H9 (cell line): Measurements from ENCODE around the gene PSKH1. TPM values are rescaled to one million over a fixed set of nuclear protein-coding genes. Genes with fewer than 3 reads are reported as not detected.

ENCODE experiments used
- DNase-seq: peaks from one replicate; pipeline ENCODE4 v3.0.0-alpha.2; 2017
- H2AFZ ChIP-seq: one replicate; pipeline ENCODE4 v1.6.1; 2013; ENCODE audit warnings: mild to moderate bottlenecking, low read length, control low read depth, moderate library complexity
- H2AK5ac ChIP-seq: 2 replicates; pipeline ENCODE4 v1.6.1; 2013; ENCODE audit warnings: low read length, control low read depth, mixed read lengths; ENCODE audit not compliant: insufficient read length
- H2BK120ac ChIP-seq: one replicate; pipeline ENCODE4 v1.6.1; 2013; ENCODE audit warnings: low read depth, mild to moderate bottlenecking, low read length, control low read depth, inconsistent platforms; ENCODE audit not compliant: poor library complexity, severe bottlenecking
- H2BK12ac ChIP-seq: 2 replicates; pipeline ENCODE4 v1.6.1; 2013; ENCODE audit warnings: low read length, control low read depth, mixed read lengths, low read depth; ENCODE audit not compliant: insufficient read length
- H2BK15ac ChIP-seq: 2 replicates; pipeline ENCODE4 v1.6.1; 2013; ENCODE audit warnings: low read depth, low read length, control low read depth
- H2BK20ac ChIP-seq: one replicate; pipeline ENCODE4 v1.6.1; 2013; ENCODE audit warnings: low read depth, mild to moderate bottlenecking, low read length, control low read depth, inconsistent platforms; ENCODE audit not compliant: poor library complexity, severe bottlenecking
- H2BK5ac ChIP-seq: 2 replicates; pipeline ENCODE4 v1.6.1; 2013; ENCODE audit warnings: low read length, control low read depth, mixed read lengths; ENCODE audit not compliant: insufficient read length
- H3K14ac ChIP-seq: 2 replicates; pipeline ENCODE4 v1.6.1; 2013; ENCODE audit warnings: low read length, control low read depth; ENCODE audit not compliant: insufficient read depth
- H3K18ac ChIP-seq: 2 replicates; pipeline ENCODE4 v1.6.1; 2013; ENCODE audit warnings: low read depth, mild to moderate bottlenecking, mixed read lengths, low read length, control low read depth; ENCODE audit not compliant: insufficient read length
- H3K23ac ChIP-seq: 2 replicates; pipeline ENCODE4 v1.6.1; 2013; ENCODE audit warnings: low read length, control low read depth, mixed read lengths, low read depth; ENCODE audit not compliant: insufficient read length
- H3K23me2 ChIP-seq: 2 replicates; pipeline ENCODE4 v1.6.1; 2013; ENCODE audit warnings: low read depth, mild to moderate bottlenecking, mixed read lengths, low read length, control low read depth; ENCODE audit not compliant: insufficient read length, poor library complexity, severe bottlenecking
- H3K27ac ChIP-seq: 2 replicates; pipeline ENCODE4 v1.5.1; 2013; ENCODE audit warnings: low read length, control low read depth, mixed read lengths, low read depth; ENCODE audit not compliant: insufficient read length
- H3K27me3 ChIP-seq: 2 replicates; pipeline ENCODE4 v1.6.1; 2013; ENCODE audit warnings: low read length, control low read depth, inconsistent platforms; ENCODE audit not compliant: insufficient read depth
- H3K4ac ChIP-seq: 2 replicates; pipeline ENCODE4 v1.6.1; 2013; ENCODE audit warnings: low read depth, mild to moderate bottlenecking, control low read depth, inconsistent platforms, low read length, moderate library complexity
- H3K4me1 ChIP-seq: 2 replicates; pipeline ENCODE4 v1.6.1; 2013; ENCODE audit warnings: low read length, control low read depth, inconsistent platforms; ENCODE audit not compliant: insufficient read depth
- H3K4me2 ChIP-seq: 2 replicates; pipeline ENCODE4 v1.6.1; 2013; ENCODE audit warnings: low read length, control low read depth, mixed read lengths; ENCODE audit not compliant: insufficient read length, insufficient read depth
- H3K56ac ChIP-seq: 2 replicates; pipeline ENCODE4 v1.6.1; 2013; ENCODE audit warnings: low read depth, mild to moderate bottlenecking, mixed read lengths, low read length, control low read depth; ENCODE audit not compliant: insufficient read length
- H3K79me1 ChIP-seq: 2 replicates; pipeline ENCODE4 v1.6.1; 2013; ENCODE audit warnings: low read depth, mild to moderate bottlenecking, moderate library complexity, low read length, control low read depth, inconsistent platforms; ENCODE audit not compliant: insufficient read depth, poor library complexity, severe bottlenecking
- H3K79me2 ChIP-seq: 2 replicates; pipeline ENCODE4 v1.6.1; 2013; ENCODE audit warnings: low read length, control low read depth, inconsistent platforms; ENCODE audit not compliant: insufficient read depth
- H3K9ac ChIP-seq: 2 replicates; pipeline ENCODE4 v1.6.1; 2013; ENCODE audit warnings: low read length, control low read depth, mixed read lengths; ENCODE audit not compliant: insufficient read length; ENCODE audit errors: extremely low read depth
- H3K9me3 ChIP-seq: one replicate; pipeline ENCODE4 v1.6.1; 2013; ENCODE audit warnings: low read depth, low read length, inconsistent platforms; ENCODE audit not compliant: control insufficient read depth
- H3T11ph ChIP-seq: one replicate; pipeline ENCODE4 v1.6.1; 2013; ENCODE audit warnings: mild to moderate bottlenecking, low read length, control low read depth, inconsistent platforms
- H4K20me1 ChIP-seq: one replicate; pipeline ENCODE4 v1.6.1; 2013; ENCODE audit not compliant: control insufficient read depth, insufficient read length, insufficient read depth
- H4K5ac ChIP-seq: 2 replicates; pipeline ENCODE4 v1.6.1; 2013; ENCODE audit warnings: low read depth, mild to moderate bottlenecking, mixed read lengths, low read length, control low read depth; ENCODE audit not compliant: insufficient read length
- H4K8ac ChIP-seq: replicated peaks from 2 replicates; pipeline ENCODE4 v1.6.1; 2013; ENCODE audit warnings: low read length, control low read depth, mixed read lengths, low read depth; ENCODE audit not compliant: insufficient read length
- H4K91ac ChIP-seq: 2 replicates; pipeline ENCODE4 v1.6.1; 2013; ENCODE audit warnings: low read depth, mild to moderate bottlenecking, moderate library complexity, mixed read lengths, low read length, control low read depth; ENCODE audit not compliant: insufficient read length
- H3K27ac Mint-ChIP-seq, 3 experiments: 2 replicates in 2 of 3; 3 replicates in 1 of 3; pipeline ENCODE4 v1.8.0; 2020 to 2021; ENCODE audit warnings: mixed read lengths in 3 of 3, mild to moderate bottlenecking in 1 of 3, moderate library complexity in 1 of 3
- H3K27me3 Mint-ChIP-seq: 2 replicates; pipeline ENCODE4 v1.8.0; 2021; ENCODE audit warnings: low read depth, mild to moderate bottlenecking, moderate library complexity, mixed read lengths
- H3K36me3 Mint-ChIP-seq, 3 experiments: 2 replicates in 2 of 3; 3 replicates in 1 of 3; pipeline ENCODE4 v1.8.0; 2020 to 2021; ENCODE audit warnings: low read depth in 3 of 3, mixed read lengths in 3 of 3; ENCODE audit not compliant: insufficient read depth in 1 of 3
- H3K4me1 Mint-ChIP-seq, 2 experiments: 2 replicates each; pipeline ENCODE4 v1.8.0; 2020; ENCODE audit warnings: mixed read lengths in 2 of 2
- H3K4me3 Mint-ChIP-seq, 2 experiments: 2 replicates in 1 of 2; 3 replicates in 1 of 2; pipeline ENCODE4 v1.8.0; 2020 to 2021; ENCODE audit warnings: mild to moderate bottlenecking in 2 of 2, mixed read lengths in 2 of 2, moderate library complexity in 1 of 2
- H3K9me3 Mint-ChIP-seq, 2 experiments: 2 replicates in 1 of 2; 3 replicates in 1 of 2; pipeline ENCODE4 v1.8.0; 2020; ENCODE audit warnings: mild to moderate bottlenecking in 2 of 2, mixed read lengths in 2 of 2, moderate library complexity in 1 of 2
- whole genome bisulfite sequencing: extraction: QIAGEN DNeasy Blood & Tissue Kit; methylation state at CpG from one replicate; pipeline ENCODE4 v1.1.7; 2013; ENCODE audit warnings: missing lambda C conversion rate, low lambda C conversion rate, mixed read lengths; ENCODE audit not compliant: insufficient read length; ENCODE audit errors: extremely low coverage; 5-methylcytosine and 5-hydroxymethylcytosine counted together
- total RNA-seq: library from RNA; stranded (reverse); gene quantifications from 2 replicates; pipeline ENCODE4 v1.2.1, GENCODE V29; 2021
- TF ChIP-seq, protein P1 (sequence below): fragments of 200-600 bp; sonication (generic); conservative IDR thresholded peaks from 3 replicates; pipeline ENCODE4 v1.8.0; 2021; ENCODE audit warnings: antibody characterized with exemption, mild to moderate bottlenecking

The PSKH1 gene
- total RNA-seq, 1 experiment from 2014 or later: 29.1 TPM

DNA sequence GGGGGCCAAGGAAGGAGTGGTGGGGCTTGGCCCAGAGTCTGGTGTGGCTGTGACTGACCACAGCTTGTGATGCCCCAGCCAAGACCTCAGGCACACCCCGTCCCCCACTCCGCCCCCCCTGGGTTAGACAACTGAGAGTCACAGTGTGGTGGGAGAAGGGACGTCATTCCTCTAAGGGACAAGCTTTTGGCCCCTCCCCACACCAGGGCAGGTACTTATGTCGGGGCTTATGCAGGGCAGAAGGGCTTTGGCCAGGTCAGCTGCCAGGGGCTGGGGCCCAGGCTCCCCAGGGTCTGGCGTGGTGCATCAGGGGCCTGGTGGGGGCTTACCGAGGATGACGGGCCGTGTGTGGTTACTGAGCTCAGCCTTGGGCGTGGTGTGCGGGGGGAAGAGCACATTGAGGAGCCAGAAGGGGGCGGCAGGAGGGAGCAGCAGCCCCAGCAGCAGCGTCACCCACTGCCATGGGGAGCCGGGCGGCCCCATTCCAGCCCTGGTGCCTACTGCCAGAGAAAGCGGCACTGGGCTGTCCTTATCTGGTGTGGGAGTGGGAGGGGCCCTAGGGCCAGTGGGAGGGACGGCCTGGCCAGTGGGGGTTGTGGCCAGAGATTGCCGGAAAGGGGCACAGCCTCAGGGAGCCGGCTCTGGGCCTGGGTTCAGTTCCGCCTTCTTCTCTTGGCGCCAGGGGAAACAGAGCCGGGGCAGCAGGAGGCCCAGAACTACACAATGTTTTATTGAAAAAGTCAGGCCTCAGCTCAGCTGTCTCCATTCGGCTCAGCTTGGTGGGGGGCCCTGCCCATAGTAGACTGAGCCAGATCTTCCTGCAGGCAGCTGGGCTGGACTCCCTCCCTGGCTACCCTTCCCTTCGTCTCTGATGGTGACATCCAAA lies 50.8 kb downstream of the PSKH1 start, which contains the start of gene LCAT:
Gene LCAT (minus strand): TSS at position 502 of the 886 bp plus-strand sequence. CDS start 19 bp downstream, at position 483.
- Mint-ChIP-seq H3K4me3 (no peak within 1 kb of the TSS), H3K4me1 (peaks cover 2 to 15% of the 10 kb centered on the region in 2 experiments; a peak in 2 of 4 replicates)
- no peak within 1 kb of the TSS for H3K27ac ChIP-seq

More for the DNA sequence above, 50.8 kb downstream of the PSKH1 start, which contains the start of gene LCAT:
- no peaks in the 10 kb centered on the region for H3K4me1 ChIP-seq
- no peaks in the 10 kb centered on the region for H3K27me3 ChIP-seq
- H3K79me1 ChIP-seq: no peaks in the 10 kb centered on the region
- H4K5ac ChIP-seq: no peak within 1 kb of the TSS
- no peak within 1 kb of the TSS for H3K4ac ChIP-seq
- no peak for DNase-seq
- H4K8ac ChIP-seq: no peak within 1 kb of the TSS
- H3K23ac ChIP-seq: no peak within 1 kb of the TSS
- H3K14ac ChIP-seq: no peak within 1 kb of the TSS
- H3K79me2 ChIP-seq: no peaks in the 10 kb centered on the region
- WGBS: no CpG with 5 or more reads among the region's 23 CpGs
- H3K56ac ChIP-seq: no peak within 1 kb of the TSS
- no peak within 1 kb of the TSS for H2AFZ ChIP-seq
- no peak within 1 kb of the TSS for H2BK20ac ChIP-seq
- H2BK15ac ChIP-seq: no peak within 1 kb of the TSS
- no peak within 1 kb of the TSS; a peak in 1 of 7 replicates for H3K27ac Mint-ChIP-seq
- H3T11ph ChIP-seq: no peak within 1 kb of the TSS
- no peak within 1 kb of the TSS for H3K18ac ChIP-seq
- no peaks in the 10 kb centered on the region for H4K20me1 ChIP-seq
- H3K27me3 Mint-ChIP-seq: no peaks in the 10 kb centered on the region
- peaks cover 11 to 55% (median 23%) of the 10 kb centered on the region in 3 experiments; a peak in 5 of 7 replicates for H3K36me3 Mint-ChIP-seq
- no peak within 1 kb of the TSS for H3K4me2 ChIP-seq
- H3K9me3 ChIP-seq: no peaks in the 10 kb centered on the region
- H2AK5ac ChIP-seq: no peak within 1 kb of the TSS
- H2BK12ac ChIP-seq: no peak within 1 kb of the TSS
- no peak within 1 kb of the TSS for H2BK5ac ChIP-seq
- no peak within 1 kb of the TSS for H3K9ac ChIP-seq
- TF ChIP-seq, protein P1, sequence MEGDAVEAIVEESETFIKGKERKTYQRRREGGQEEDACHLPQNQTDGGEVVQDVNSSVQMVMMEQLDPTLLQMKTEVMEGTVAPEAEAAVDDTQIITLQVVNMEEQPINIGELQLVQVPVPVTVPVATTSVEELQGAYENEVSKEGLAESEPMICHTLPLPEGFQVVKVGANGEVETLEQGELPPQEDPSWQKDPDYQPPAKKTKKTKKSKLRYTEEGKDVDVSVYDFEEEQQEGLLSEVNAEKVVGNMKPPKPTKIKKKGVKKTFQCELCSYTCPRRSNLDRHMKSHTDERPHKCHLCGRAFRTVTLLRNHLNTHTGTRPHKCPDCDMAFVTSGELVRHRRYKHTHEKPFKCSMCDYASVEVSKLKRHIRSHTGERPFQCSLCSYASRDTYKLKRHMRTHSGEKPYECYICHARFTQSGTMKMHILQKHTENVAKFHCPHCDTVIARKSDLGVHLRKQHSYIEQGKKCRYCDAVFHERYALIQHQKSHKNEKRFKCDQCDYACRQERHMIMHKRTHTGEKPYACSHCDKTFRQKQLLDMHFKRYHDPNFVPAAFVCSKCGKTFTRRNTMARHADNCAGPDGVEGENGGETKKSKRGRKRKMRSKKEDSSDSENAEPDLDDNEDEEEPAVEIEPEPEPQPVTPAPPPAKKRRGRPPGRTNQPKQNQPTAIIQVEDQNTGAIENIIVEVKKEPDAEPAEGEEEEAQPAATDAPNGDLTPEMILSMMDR: peak; percentile 32; the same call in 2 of the 3 replicates
- no peaks in the 10 kb centered on the region for H3K23me2 ChIP-seq
- no peak within 1 kb of the TSS for H4K91ac ChIP-seq
- H2BK120ac ChIP-seq: no peak within 1 kb of the TSS
- no peaks in the 10 kb centered on the region for H3K9me3 Mint-ChIP-seq
